Measurements from ENCODE around the gene ZFYVE28. TPM values are rescaled to one million over a fixed set of nuclear protein-coding genes. Genes with fewer than 3 reads are reported as not detected.
A peak's percentile ranks its signal among the peaks of the same experiment; 100 is the strongest.

The ZFYVE28 gene
- total RNA-seq, 1 donor from 2014 or later, result 5.6 TPM

DNA sequence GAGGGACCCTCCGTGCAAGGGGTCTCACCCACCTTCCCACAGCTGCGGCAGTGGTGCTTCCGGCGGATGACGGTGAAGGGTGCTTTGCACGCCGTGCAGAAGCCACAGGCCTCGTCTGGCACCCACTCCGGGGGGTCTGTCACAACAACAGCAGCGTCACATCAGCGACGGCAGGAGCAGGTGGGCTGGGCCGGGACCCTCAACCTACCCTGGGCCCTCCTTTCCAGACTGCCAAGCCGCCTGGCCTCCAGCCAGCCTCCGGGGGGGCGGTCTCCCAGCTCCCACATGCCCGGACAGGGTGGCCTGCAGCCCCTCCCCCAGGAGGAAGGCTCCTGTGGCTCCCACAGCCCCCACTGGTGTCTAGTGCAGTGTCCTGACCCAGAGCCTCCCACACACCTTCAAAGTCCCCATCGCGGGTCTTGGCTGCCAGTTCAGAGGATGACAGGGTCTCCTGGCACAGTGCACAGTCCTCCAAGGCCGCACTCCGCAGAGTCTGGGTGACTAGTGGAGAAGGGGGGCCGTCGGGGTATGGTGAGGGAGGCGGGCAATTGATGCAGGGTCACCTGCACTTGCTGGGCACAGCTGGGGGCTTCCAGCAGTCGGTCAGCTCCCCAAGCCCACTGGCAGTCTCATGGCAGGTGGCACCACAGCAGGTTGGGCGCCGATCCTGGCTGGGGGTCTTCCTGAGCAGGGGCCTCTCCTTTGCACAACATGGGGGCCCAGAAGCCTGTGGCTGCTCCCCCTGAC is 147.0 kb downstream of the ZFYVE28 start:
- no peak for DNase-seq
- intact Hi-C loops (cut with micrococcal nuclease), result no loop called here
- Histone ChIP-seq H3K4me1 (peaks cover 26% of the 10 kb centered on the region), H3K27ac (replicated peaks) (no peak overlapping the region), H3K36me3 (peaks cover 6% of the 10 kb centered on the region), H3K9me3 (replicated peaks) (no peaks in the 10 kb centered on the region), H3K4me3 (no peak overlapping the region), H3K27me3 (ENCODE audit: low read depth) (no peaks in the 10 kb centered on the region)
- TF ChIP-seq, protein P1, sequence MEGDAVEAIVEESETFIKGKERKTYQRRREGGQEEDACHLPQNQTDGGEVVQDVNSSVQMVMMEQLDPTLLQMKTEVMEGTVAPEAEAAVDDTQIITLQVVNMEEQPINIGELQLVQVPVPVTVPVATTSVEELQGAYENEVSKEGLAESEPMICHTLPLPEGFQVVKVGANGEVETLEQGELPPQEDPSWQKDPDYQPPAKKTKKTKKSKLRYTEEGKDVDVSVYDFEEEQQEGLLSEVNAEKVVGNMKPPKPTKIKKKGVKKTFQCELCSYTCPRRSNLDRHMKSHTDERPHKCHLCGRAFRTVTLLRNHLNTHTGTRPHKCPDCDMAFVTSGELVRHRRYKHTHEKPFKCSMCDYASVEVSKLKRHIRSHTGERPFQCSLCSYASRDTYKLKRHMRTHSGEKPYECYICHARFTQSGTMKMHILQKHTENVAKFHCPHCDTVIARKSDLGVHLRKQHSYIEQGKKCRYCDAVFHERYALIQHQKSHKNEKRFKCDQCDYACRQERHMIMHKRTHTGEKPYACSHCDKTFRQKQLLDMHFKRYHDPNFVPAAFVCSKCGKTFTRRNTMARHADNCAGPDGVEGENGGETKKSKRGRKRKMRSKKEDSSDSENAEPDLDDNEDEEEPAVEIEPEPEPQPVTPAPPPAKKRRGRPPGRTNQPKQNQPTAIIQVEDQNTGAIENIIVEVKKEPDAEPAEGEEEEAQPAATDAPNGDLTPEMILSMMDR (IDR thresholded peaks at IDR 0.05; ENCODE audit: borderline replicate concordance), result no peak

DNA sequence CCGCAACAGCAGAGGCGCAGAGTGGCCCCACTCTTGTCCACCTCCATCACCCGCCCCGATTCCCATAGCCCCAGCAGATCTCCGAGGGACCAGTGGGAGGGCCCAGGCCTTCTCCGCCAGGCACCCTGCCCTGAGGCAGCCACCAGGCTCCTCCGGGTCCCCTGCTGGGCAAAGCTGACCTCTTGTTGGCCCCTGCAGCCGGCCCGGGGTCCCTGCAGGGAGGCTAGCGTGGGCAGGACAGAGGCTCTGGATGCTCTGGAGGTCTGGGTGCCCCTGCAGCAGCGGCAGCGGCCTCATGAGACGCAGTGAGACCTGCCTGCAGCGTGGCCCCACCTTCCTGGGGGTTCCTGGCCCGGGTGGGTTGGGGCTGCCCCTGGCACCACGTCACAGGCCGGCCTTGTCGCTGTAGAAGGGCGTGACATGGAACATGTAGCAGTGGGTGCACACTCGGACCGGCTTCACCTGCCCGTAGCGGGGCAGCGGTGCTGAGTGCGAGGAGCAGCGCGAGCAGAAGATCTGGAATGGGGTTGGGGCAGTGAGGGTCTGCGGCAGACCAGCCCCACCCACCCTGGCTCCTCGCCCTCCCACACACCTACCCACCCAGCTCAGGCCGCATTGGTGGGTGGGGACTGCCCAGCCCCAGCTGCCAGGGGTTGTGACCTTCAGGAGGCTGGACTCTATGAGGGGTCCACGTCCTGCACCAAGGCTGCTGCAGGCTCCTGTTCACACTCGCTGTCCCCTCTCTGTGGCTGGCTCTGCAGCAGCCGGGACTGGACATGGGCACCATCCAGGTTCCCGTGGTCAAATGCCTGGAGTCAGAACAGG is 147.9 kb downstream of the ZFYVE28 start:
- peaks cover 6% of the 10 kb centered on the region for H3K36me3 ChIP-seq
- TF ChIP-seq, protein P1 (IDR thresholded peaks at IDR 0.05; ENCODE audit: borderline replicate concordance), result no peak
- H3K27ac ChIP-seq (replicated peaks), result no peak overlapping the region
- intact Hi-C loops (cut with micrococcal nuclease), result no loop called here
- no peaks in the 10 kb centered on the region for H3K9me3 ChIP-seq (replicated peaks)
- H3K4me1 ChIP-seq, result peaks cover 35% of the 10 kb centered on the region
- no peak overlapping the region for H3K4me3 ChIP-seq
- DNase-seq, result no peak
- no peaks in the 10 kb centered on the region for H3K27me3 ChIP-seq (ENCODE audit: low read depth)

DNA sequence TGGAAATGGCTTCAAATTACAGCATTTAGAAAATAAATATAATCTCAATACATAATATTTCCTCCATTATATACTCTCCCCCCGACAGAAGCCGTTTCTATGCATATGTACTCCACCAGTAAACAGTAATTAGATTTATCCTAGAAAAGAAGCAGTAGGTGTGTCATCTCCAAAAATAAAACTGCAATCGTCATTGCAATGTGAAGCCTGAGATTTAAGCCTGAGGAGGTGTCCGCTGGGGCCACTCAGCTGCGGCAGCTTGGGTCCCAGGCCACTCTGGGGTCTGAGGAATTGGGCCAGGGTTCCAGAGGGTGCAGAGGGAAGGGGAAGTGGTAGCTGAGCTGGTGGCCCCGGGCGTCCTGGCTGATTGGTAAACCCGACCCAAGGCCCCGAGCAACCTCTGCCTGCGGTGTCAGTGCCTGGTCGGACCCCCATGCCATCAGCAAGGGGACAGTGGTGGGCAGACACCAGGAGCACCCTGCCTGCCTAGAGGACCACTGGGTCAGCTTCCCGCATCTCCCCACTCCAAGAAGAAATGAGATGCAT is 148.8 kb downstream of the ZFYVE28 start:
- DNase-seq, result no peak
- TF ChIP-seq, protein P1 (IDR thresholded peaks at IDR 0.05; ENCODE audit: borderline replicate concordance), result no peak
- Histone ChIP-seq H3K36me3 (peaks cover 6% of the 10 kb centered on the region), H3K9me3 (replicated peaks) (no peaks in the 10 kb centered on the region), H3K4me3 (no peak overlapping the region), H3K27ac (replicated peaks) (peak overlapping the region; percentile 6), H3K27me3 (ENCODE audit: low read depth) (no peaks in the 10 kb centered on the region), H3K4me1 (peaks cover 43% of the 10 kb centered on the region)
- intact Hi-C loops (cut with micrococcal nuclease), result no loop called here

DNA sequence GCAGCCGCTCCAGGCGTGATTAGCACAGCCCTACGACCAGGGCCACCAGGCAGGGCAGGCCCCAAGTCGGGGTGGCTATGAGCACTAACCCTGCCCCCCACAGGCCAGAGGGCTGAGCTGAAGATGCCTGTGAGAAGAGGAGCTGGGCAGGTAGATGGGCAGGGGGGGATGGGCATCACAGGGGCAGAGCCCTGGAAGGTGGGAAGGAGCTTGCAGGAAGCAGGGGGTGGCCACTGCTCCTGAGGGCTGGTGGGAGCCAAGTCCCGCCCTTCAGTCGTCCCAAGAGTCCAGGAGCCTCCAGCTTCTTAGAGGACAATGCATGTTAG is 149.3 kb downstream of the ZFYVE28 start:
- Histone ChIP-seq H3K27ac (replicated peaks) (peak overlapping the region; percentile 6), H3K9me3 (replicated peaks) (no peaks in the 10 kb centered on the region), H3K36me3 (peaks cover 6% of the 10 kb centered on the region), H3K4me1 (peaks cover 49% of the 10 kb centered on the region), H3K27me3 (ENCODE audit: low read depth) (no peaks in the 10 kb centered on the region), H3K4me3 (no peak overlapping the region)
- intact Hi-C loops (cut with micrococcal nuclease), result no loop called here
- TF ChIP-seq, protein P1 (IDR thresholded peaks at IDR 0.05; ENCODE audit: borderline replicate concordance), result no peak
- DNase-seq, result no peak

DNA sequence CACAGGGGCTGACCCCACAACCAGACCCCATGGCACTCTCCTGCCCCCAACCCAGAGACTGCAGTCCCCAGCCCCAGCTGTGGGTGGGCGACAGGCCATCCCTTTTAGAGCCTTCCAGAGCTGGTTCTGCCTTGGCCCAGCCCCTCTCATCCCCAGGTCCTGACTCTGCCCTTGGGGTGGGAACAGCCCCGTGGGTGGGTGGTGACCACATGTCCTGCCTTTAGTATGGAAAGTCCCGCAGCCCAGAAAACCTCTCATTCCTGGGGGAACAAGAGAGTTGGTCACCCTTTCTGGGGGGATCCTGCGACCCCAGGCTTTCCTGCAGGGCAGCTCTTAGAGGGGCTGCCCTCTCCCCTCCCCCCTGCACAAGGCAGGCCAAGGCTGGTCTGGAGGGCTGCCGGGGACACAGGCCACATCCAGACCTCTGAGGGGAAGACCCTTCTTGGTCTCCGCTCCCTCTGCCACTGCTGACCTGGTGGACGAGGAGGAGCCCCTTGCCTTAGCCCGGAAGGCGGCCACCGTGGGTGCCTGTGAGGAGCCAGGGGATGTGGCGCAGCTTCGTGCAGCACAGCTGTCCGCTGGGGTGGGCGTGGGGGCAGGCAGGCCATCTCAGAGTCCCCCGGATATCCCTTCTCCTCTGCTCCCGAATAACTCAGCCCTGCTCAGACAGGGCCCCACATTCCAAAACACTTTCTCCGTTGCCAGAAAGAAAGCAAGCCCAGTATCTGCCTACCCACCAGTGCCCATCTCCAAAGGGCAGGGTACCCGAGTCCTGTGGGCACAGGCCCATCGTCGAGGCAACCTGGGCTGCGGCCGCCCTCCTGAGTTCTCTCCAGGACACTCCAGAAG is 149.9 kb downstream of the ZFYVE28 start:
- DNase-seq, result no peak
- H3K4me1 ChIP-seq, result peaks cover 54% of the 10 kb centered on the region

More for the DNA sequence above, 149.9 kb downstream of the ZFYVE28 start:
- H3K36me3 ChIP-seq, result peaks cover 6% of the 10 kb centered on the region
- H3K9me3 ChIP-seq (replicated peaks), result no peaks in the 10 kb centered on the region
- TF ChIP-seq, protein P1 (IDR thresholded peaks at IDR 0.05; ENCODE audit: borderline replicate concordance), result no peak
- H3K4me3 ChIP-seq, result no peak overlapping the region
- intact Hi-C loops (cut with micrococcal nuclease), result no loop called here
- no peaks in the 10 kb centered on the region for H3K27me3 ChIP-seq (ENCODE audit: low read depth)
- no peak overlapping the region for H3K27ac ChIP-seq (replicated peaks)
